T-cell (primary cell): ENCODE measurements around the gene ZNF778. TPM values are rescaled to one million over a fixed set of nuclear protein-coding genes. Genes with fewer than 3 reads are reported as not detected.
"Not testable (repeated sequence)": the region's sequence is repeated elsewhere in the genome, so short reads cannot be mapped to it uniquely, and the experiment has no call there.

Experiments
- ATAC-seq, 4 experiments: fragments of 200-7000 bp in 3 of 4; fragments of 150-1000 bp in 1 of 4; cut with Tn5 transposase; replicated peaks in 1 of 4; 1 replicate in 3 of 4; 2 replicates in 1 of 4; pipeline ENCODE4 v1.10.0; 2021; ENCODE audit warnings: moderate library complexity in 3 of 4, mild to moderate bottlenecking in 2 of 4, moderate number of reproducible peaks in 1 of 4
- CTCF ChIA-PET, 2 donors: fragments of 300-600 bp; sonication (Branson Sonifier 250); formaldehyde crosslinking; loops; one replicate each; lab custom pipeline; 2022; ENCODE audit warnings: antibody characterized with exemption in 2 of 2; lab: Charles Lee
- POLR2A ChIA-PET, 2 donors: fragments of 300-600 bp; sonication (Branson Sonifier 250); formaldehyde crosslinking; loops; one replicate each; lab custom pipeline; 2022; ENCODE audit warnings: antibody characterized with exemption in 2 of 2; lab: Charles Lee
- DNase-seq, 35 experiments: peaks; one replicate each; pipeline versions ENCODE4 v3.0.0 to v3.0.0-alpha.2; 2013 to 2023
- H3K27ac ChIP-seq: one replicate; pipeline ENCODE4 v1.5.1; 2013; ENCODE audit warnings: low read length
- H3K27me3 ChIP-seq, 2 experiments: replicated peaks in 1 of 2; 1 replicate in 1 of 2; 2 replicates in 1 of 2; pipeline versions ENCODE4 v1.6.1 to v1.7.0; 2013; ENCODE audit warnings: low read length in 1 of 2, mixed read lengths in 1 of 2; ENCODE audit not compliant: control insufficient read depth in 2 of 2, insufficient read depth in 2 of 2; ENCODE audit errors: extremely low read depth in 1 of 2
- H3K36me3 ChIP-seq, 2 donors: 1 replicate in 1 of 2; 2 replicates in 1 of 2; pipeline versions ENCODE4 v1.6.1 to v1.7.0; 2013; ENCODE audit warnings: low read length in 1 of 2; ENCODE audit not compliant: control insufficient read depth in 2 of 2, insufficient read depth in 1 of 2; ENCODE audit errors: extremely low read depth in 1 of 2
- H3K4me1 ChIP-seq, 2 experiments: 1 replicate in 1 of 2; 2 replicates in 1 of 2; pipeline versions ENCODE4 v1.6.1 to v1.7.0; 2013; ENCODE audit warnings: low read length in 2 of 2, mixed read lengths in 1 of 2; ENCODE audit not compliant: insufficient read depth in 2 of 2, control insufficient read depth in 1 of 2; ENCODE audit errors: extremely low read depth in 1 of 2
- H3K4me3 ChIP-seq, 2 donors: 1 replicate in 1 of 2; 2 replicates in 1 of 2; pipeline versions ENCODE4 v1.5.1 to v1.7.0; 2013; ENCODE audit warnings: mild to moderate bottlenecking in 2 of 2, low read length in 1 of 2, moderate library complexity in 1 of 2; ENCODE audit not compliant: control insufficient read depth in 1 of 2; ENCODE audit errors: extremely low read depth in 1 of 2
- H3K9me3 ChIP-seq: 2 replicates; pipeline ENCODE4 v1.7.0; 2013
- H3K27ac Mint-ChIP-seq, 2 donors: one replicate each; pipeline ENCODE4 v1.8.0; 2020 to 2021; ENCODE audit warnings: mild to moderate bottlenecking in 2 of 2, mixed read lengths in 2 of 2
- H3K27me3 Mint-ChIP-seq, 2 donors: one replicate each; pipeline ENCODE4 v1.8.0; 2021 to 2022; ENCODE audit warnings: mixed read lengths in 2 of 2
- H3K36me3 Mint-ChIP-seq: one replicate; pipeline ENCODE4 v1.8.0; 2021; ENCODE audit warnings: mixed read lengths
- H3K4me1 Mint-ChIP-seq, 3 donors: one replicate each; pipeline ENCODE4 v1.8.0; 2020 to 2022; ENCODE audit warnings: mixed read lengths in 3 of 3, mild to moderate bottlenecking in 1 of 3
- H3K4me3 Mint-ChIP-seq, 3 donors: one replicate each; pipeline ENCODE4 v1.8.0; 2020 to 2022; ENCODE audit warnings: mild to moderate bottlenecking in 3 of 3, mixed read lengths in 3 of 3, moderate library complexity in 3 of 3
- H3K9me3 Mint-ChIP-seq, 3 donors: one replicate each; pipeline ENCODE4 v1.8.0; 2020 to 2022; ENCODE audit warnings: mixed read lengths in 3 of 3
- WGBS: methylation state at CpG from one replicate; pipeline ENCODE4 v1.1.5; 2013; ENCODE audit warnings: missing lambda C conversion rate; ENCODE audit not compliant: insufficient coverage; 5-methylcytosine and 5-hydroxymethylcytosine counted together
- total RNA-seq, 35 experiments: library from RNA in 6 of 35; stranded (reverse) in 6 of 35; fragments of 120-200 nt in 1 of 35; gene quantifications; one replicate each; pipeline versions ENCODE4 v1.2.1 to v1.2.4 and lab custom pipeline; 2013 to 2026

Gene ZNF778
- total RNA-seq, 5 donors from 2014 or later (not counting 1 experiment from before 2014, with no cell fraction given), result 6.0 to 16.3 (median 13.6) TPM

DNA sequence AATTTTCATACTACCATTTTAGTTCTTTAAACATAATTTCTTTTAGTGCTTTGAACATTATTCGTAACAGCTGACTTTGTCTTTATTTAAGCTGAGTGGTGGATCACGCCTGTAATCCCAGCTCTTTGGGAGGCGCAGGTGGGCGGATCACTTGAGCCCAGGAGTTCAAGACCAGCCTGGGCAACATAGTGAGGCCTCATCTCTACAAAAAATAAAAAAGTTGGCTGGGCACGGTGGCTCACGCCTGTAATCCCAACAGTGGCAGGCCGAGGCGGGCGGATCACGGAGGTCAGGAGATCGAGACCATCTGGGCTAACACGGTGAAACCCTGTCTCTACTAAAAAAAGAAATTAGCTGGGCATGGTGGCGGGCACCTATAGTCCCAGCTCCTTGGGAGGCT is 42.4 kb downstream of the ZNF778 start:
- DNase-seq, H3K27ac ChIP-seq, H3K4me3 Mint-ChIP-seq, H3K9me3 ChIP-seq, H3K27ac Mint-ChIP-seq, H3K36me3 Mint-ChIP-seq, H3K4me3 ChIP-seq, ATAC-seq, H3K36me3 ChIP-seq, H3K9me3 Mint-ChIP-seq: not testable (repeated sequence)
- ChIA-PET CTCF (interaction anchor here in 1 of 2 donors (0.5 kb wide), 1 partner anchor 19 kb away, joined by 3 read pairs; no protein-coding TSS in a partner anchor), POLR2A (interaction anchor here (0.6 to 0.7 kb wide), 2 partner anchors 23 to 29 kb away, joined by 3 read pairs; no protein-coding TSS in a partner anchor)
- Histone ChIP-seq H3K4me1 (peaks cover 3 to 15% of the 10 kb centered on the region in 2 experiments), H3K27me3 (peaks cover 2 to 38% of the 10 kb centered on the region in 2 experiments)
- H3K27me3 Mint-ChIP-seq, result peaks cover 8 to 31% of the 10 kb centered on the region in 2 donors
- WGBS, result 98% methylated on average over 9 of the region's 13 CpGs
- H3K4me1 Mint-ChIP-seq, result peaks cover 14 to 23% (median 18%) of the 10 kb centered on the region in 3 donors

DNA sequence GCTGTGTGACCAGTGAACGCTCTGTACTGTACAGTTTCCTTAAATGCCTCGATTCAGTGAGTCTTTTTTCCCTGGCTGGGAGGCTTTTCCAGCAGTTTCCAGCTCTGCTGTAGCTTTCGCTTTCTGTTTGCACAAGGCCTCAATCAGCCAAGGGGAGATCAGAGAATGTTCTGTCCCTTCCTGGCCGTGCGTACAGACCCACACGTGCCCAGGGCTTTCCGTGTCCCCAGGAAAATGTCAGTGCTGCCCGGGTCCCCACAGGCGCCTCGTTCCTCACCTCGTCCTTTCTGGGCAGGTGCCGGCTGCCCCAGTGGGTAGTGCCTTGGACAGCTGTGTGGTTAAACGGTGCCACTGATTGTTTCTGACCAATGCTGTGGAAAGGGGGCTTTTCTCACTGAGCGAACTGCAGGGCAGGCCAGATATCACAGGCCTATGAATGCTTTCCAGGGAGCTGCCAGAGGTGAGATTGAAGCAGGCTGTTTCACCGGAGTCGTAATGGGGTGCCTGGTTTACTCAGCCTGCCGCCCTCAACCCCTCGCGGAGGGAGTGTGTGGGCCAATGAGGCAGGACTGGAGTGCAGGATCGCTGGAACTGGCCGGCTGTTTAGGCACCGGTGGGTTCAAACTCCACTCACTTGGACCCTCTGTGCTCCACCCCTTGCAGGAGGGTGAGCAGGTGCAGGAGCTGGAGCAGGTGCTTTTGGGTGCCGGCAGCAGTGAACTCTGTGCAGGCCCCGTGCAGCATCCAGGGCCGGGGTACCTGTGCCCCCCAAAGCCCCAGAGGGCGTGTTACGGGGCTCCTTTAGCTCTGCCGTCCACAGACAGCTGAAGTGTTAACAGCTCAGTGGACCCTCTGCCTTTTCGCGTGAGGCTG is 44.4 kb downstream of the ZNF778 start:
- ChIA-PET POLR2A (no interaction called here), CTCF (no interaction called here)
- peak overlapping the region; percentile 70 to 74 for H3K27ac Mint-ChIP-seq

DNA sequence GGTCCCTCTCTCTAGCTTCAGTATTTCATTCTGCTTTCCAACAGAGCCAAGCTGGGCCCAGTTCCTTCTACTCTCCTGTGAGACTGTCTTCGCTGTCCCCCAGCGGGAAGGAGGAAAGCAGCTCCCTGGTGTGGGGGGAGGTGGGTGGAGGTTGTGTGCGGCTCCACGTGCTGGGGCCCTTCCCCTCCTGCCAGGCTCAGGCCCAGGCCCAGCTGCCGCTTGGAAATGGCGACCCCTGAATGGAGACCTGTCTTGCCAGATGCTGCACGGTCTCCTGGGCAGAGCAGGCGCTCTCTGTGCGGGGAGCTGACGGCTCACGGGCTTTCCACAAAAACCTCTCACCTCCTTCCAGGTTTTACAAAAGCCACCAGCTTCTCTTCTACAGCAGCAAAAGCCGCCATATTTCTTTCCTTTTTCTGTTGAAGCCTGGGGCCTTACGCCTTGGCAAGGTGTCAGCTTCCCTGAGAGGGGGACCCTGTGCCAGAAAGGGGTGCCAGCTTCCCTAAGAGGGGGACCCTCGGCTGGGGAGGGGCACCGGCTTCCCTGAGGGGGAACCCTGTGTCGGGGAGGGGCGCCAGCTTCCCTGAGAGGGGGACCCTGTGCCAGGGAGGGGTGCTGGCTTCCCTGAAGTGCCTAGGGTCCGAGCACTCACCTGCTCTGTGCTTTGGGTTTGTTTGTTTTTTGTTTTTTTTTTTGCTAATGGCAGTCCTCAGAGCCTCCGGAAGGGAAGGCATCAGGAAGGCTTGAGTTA is 47.5 kb downstream of the ZNF778 start:
- H3K36me3 ChIP-seq, result peaks cover 11 to 33% of the 10 kb centered on the region in 2 donors
- Mint-ChIP-seq H3K4me1 (peaks cover 0 to 5% (median 5%) of the 10 kb centered on the region in 3 donors), H3K27ac (no peak overlapping the region), H3K36me3 (peaks cover 9% of the 10 kb centered on the region), H3K27me3 (no peaks in the 10 kb centered on the region), H3K4me3 (no peak overlapping the region), H3K9me3 (no peaks in the 10 kb centered on the region)
- ChIA-PET CTCF (interaction anchor here in 1 of 2 donors (0.7 kb wide), 1 partner anchor 265 kb away, joined by 3 read pairs; no protein-coding TSS in a partner anchor), POLR2A (interaction anchor here in 1 of 2 donors (0.7 kb wide), 1 partner anchor 31 kb away, joined by 3 read pairs; no protein-coding TSS in a partner anchor)
- no peaks in the 10 kb centered on the region for H3K4me1 ChIP-seq
- no peak overlapping the region for H3K4me3 ChIP-seq
- H3K27me3 ChIP-seq, result no peaks in the 10 kb centered on the region
- no peak overlapping the region for H3K27ac ChIP-seq
- H3K9me3 ChIP-seq, result no peaks in the 10 kb centered on the region
- WGBS, result 95% methylated on average over 18 of the region's 19 CpGs
- no peak for DNase-seq
- ATAC-seq, result no peak

More for the DNA sequence above, 44.4 kb downstream of the ZNF778 start:
- no peaks in the 10 kb centered on the region for H3K9me3 ChIP-seq
- H3K36me3 ChIP-seq, result peaks cover 0 to 16% of the 10 kb centered on the region in 2 donors
- 90% methylated on average over 25 of the region's 30 CpGs for WGBS
- H3K4me3 ChIP-seq, result no peak overlapping the region
- DNase-seq (no peak), ATAC-seq (no peak)
- H3K27me3 ChIP-seq, result peaks cover 2 to 21% of the 10 kb centered on the region in 2 experiments
- peaks cover 9 to 16% (median 13%) of the 10 kb centered on the region in 3 donors for H3K4me1 Mint-ChIP-seq
- H3K27me3 Mint-ChIP-seq, result peaks cover 8 to 21% of the 10 kb centered on the region in 2 donors
- no peak overlapping the region for H3K27ac ChIP-seq
- no peak overlapping the region for H3K4me3 Mint-ChIP-seq
- peaks cover 3 to 8% of the 10 kb centered on the region in 2 experiments for H3K4me1 ChIP-seq
- H3K36me3 Mint-ChIP-seq, result no peaks in the 10 kb centered on the region
- H3K9me3 Mint-ChIP-seq, result no peaks in the 10 kb centered on the region

DNA sequence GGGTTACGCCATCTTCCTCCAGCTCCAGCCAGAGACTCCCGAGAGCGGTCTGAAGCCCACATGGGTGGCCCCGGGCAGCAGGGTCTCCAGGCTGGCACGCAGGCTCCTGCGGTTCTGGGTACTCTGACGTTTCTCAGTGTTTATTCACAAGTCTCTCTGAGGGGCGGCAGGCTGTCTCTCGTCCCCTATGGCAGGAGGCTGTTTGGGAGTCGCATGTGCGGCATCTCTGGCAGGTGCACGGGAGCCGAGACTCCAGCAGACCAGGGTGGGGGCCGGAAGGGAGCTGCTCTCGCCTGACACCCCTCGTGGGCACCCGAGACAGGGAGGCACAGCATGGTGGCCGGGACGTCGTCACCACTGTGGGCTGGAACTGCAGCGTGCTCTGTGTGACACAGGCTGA is 48.1 kb downstream of the ZNF778 start:
- no peak overlapping the region for H3K4me3 Mint-ChIP-seq
- DNase-seq, result no peak
- H3K27ac Mint-ChIP-seq, result no peak overlapping the region
- Histone ChIP-seq H3K4me1 (no peaks in the 10 kb centered on the region), H3K36me3 (peaks cover 18 to 40% of the 10 kb centered on the region in 2 donors), H3K9me3 (no peaks in the 10 kb centered on the region), H3K27me3 (no peaks in the 10 kb centered on the region), H3K4me3 (no peak overlapping the region), H3K27ac (no peak overlapping the region)
- no peaks in the 10 kb centered on the region for H3K27me3 Mint-ChIP-seq
- H3K36me3 Mint-ChIP-seq, result peaks cover 14% of the 10 kb centered on the region
- ChIA-PET POLR2A (no interaction called here), CTCF (no interaction called here)
- ATAC-seq, result peak in 1 of 4 experiments; percentile 7
- no peaks in the 10 kb centered on the region for H3K9me3 Mint-ChIP-seq
- H3K4me1 Mint-ChIP-seq, result peaks cover 0 to 5% (median 5%) of the 10 kb centered on the region in 3 donors
- WGBS, result 92% methylated on average over 19 of the region's 21 CpGs

DNA sequence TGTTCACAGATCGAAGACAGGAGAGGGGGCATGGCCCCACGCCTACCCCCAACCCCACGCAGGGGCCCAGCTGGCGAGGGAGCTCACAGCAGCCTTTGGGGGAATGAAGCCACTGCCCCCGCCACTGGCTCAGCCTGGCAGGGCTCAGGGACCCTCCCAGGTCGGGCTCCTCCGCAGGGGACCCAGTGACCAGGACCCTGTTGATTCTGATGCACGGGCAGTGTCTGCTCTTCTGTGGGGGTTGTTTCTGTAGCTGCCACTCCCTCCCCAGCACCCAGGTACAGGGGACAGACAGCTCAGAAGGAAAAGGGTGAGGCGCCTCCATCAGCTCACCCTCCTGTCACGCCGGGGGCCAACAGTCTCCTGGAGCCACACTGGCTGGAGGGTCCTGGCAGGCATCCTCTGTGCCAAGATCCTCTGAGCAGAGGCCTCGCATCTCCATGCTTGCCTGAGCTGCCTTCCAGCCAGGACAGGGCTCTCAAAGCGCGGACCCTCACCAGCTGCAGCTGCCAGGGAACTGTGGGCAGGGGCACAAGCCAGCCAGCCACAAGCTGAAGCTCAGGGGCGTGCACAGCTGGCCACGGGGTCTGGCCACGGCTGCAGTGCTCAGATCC is 49.1 kb downstream of the ZNF778 start:
- ATAC-seq (no peak), DNase-seq (no peak)
- Mint-ChIP-seq H3K27ac (no peak overlapping the region), H3K9me3 (no peaks in the 10 kb centered on the region), H3K36me3 (peaks cover 20% of the 10 kb centered on the region), H3K27me3 (no peaks in the 10 kb centered on the region), H3K4me1 (peaks cover 0 to 2% (median 2%) of the 10 kb centered on the region in 3 donors), H3K4me3 (no peak overlapping the region)
- Histone ChIP-seq H3K4me1 (no peaks in the 10 kb centered on the region), H3K27ac (no peak overlapping the region), H3K9me3 (no peaks in the 10 kb centered on the region), H3K4me3 (no peak overlapping the region), H3K36me3 (peaks cover 20 to 50% of the 10 kb centered on the region in 2 donors), H3K27me3 (no peaks in the 10 kb centered on the region)
- CTCF ChIA-PET, result interaction anchor here in 1 of 2 donors (0.6 kb wide), 1 partner anchor 244 kb away, joined by 4 read pairs; no protein-coding TSS in a partner anchor
- WGBS, result 94% methylated on average over 13 of the region's 17 CpGs
- POLR2A ChIA-PET, result no interaction called here

DNA sequence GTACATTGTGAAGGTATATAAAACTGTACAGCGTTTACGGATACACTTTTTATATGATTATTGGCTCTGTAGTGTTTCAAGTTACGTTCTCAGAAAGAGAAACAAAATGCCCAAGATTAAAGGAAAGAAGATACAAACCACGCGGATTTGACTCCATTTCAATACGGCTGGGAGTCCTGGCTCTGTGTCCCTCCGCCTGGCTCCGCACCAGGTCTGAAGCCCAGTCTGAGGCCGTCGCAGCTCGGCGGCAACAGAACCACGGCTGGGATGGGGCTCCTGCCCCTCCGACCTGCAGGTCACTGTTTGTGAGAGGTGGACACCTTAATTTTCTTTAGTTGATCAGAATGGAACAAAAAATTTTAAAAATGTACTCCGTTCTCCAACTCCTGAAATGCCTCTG is 50.2 kb downstream of the ZNF778 start:
- H3K27ac Mint-ChIP-seq, H3K4me1 ChIP-seq, DNase-seq, POLR2A ChIA-PET, H3K9me3 ChIP-seq, H3K4me1 Mint-ChIP-seq, H3K4me3 Mint-ChIP-seq, H3K9me3 Mint-ChIP-seq, ATAC-seq, H3K27me3 Mint-ChIP-seq, H3K27me3 ChIP-seq, CTCF ChIA-PET, H3K4me3 ChIP-seq, H3K27ac ChIP-seq: not testable (repeated sequence)
- H3K36me3 ChIP-seq, result peaks cover 20 to 59% of the 10 kb centered on the region in 2 donors
- no CpG with 5 or more reads among the region's 15 CpGs for WGBS
- peaks cover 29% of the 10 kb centered on the region for H3K36me3 Mint-ChIP-seq
